Prostate gland (tissue), 2 donors: ENCODE results near the gene ZBTB7B.

Experiments
- CTCF ChIP-seq, 4 experiments: fragments of 200-600 bp in 2 of 4; fragments of 450-650 bp in 2 of 4; sonication (generic) in 2 of 4; IDR thresholded peaks; 1 replicate in 3 of 4; 2 replicates in 1 of 4; pipeline ENCODE4 v1.5.1; 2016 to 2019; ENCODE audit warnings: antibody characterized with exemption in 4 of 4, mild to moderate bottlenecking in 2 of 4, moderate library complexity in 2 of 4
- POLR2A ChIP-seq: fragments of 450-650 bp; IDR thresholded peaks from one replicate; pipeline ENCODE4 v1.6.1; 2016; ENCODE audit warnings: antibody characterized with exemption, mild to moderate bottlenecking
- POLR2AphosphoS5 ChIP-seq: sonication (generic); formaldehyde crosslinking; IDR thresholded peaks from one replicate; pipeline ENCODE4 v1.6.1; 2017; ENCODE audit warnings: antibody characterized with exemption

- TF ChIP-seq CTCF (IDR thresholded peaks at IDR 0.05) = no peak
- TF ChIP-seq POLR2AphosphoS5 = no peak
- TF ChIP-seq POLR2A = no peak
Observed at GRCh38 chr1:154988058-154988954, 14.3 kb upstream of the ZBTB7B start.
